Measurements from ENCODE around the gene PEAK1. TPM values are rescaled to one million over a fixed set of nuclear protein-coding genes. Genes with fewer than 3 reads are reported as not detected.

Gene PEAK1
- total RNA-seq, 2 donors from 2014 or later: 44.2 to 59.8 TPM

DNA sequence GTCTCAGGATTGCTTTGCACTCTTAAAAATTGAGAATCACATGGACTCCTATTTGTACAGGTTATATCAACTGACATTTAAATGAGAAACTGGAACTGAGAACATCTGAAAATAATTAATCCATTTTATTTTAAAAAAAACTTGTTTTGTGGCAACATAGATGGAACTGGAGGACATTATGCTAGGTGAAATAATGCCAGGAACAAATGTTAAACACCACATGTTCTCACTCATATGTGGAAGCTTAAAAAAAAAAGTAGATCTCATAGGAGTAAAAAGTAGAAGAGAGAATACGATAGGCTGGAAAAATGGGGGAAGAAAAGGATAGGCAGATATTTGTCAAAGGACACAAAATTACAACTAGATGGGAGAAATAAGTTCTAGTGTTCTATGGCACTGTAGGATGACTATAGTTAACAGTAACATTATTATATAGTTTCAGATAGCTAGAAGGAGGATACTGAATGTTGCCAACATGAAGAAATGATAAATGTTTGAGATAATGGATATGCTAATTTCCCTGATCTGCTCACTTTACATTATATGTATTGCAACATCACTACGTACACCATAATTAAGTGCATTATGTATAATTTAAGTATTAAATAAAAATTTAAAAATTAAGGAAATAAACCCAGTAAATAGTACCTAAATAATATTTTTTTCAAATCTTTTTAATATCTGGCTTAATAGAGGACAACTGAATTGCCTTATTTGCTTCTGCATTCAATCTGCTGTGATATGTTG lies 248.5 kb downstream of the PEAK1 start:
- TF ChIP-seq CTCF (IDR thresholded peaks at IDR 0.05): no peak
- Histone ChIP-seq H3K27ac (no peak overlapping the region), H3K4me1 (no peaks in the 10 kb centered on the region), H3K4me3 (no peak overlapping the region), H3K9me3 (no peaks in the 10 kb centered on the region), H3K36me3 (no peaks in the 10 kb centered on the region), H3K27me3 (no peaks in the 10 kb centered on the region)
- no peak for DNase-seq (ENCODE audit: low spot score)

DNA sequence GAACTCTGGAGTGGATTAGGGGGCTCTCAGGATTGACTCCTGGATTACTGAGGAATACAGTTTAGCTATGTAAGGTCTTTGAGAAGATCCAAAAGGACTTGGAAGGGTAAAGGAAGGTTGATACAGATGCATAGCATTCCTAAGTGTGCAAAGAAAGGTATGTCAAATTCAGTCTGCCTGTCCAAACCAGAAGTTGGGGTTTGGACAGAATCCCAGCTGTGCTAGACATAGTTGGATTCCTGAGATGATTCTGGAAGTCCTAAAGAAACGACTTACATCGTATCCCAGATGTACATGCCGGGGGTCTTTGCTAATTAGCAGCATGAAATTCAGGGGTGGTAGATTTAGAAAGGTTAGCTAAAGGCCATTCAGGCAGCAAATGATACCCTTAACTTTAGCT lies 251.3 kb downstream of the PEAK1 start:
- no peak for DNase-seq (ENCODE audit: low spot score)
- H3K27ac ChIP-seq: no peak overlapping the region
- no peak for TF ChIP-seq CTCF (IDR thresholded peaks at IDR 0.05)
- H3K4me3 ChIP-seq: no peak overlapping the region
- H3K4me1 ChIP-seq: no peaks in the 10 kb centered on the region
- no peaks in the 10 kb centered on the region for H3K9me3 ChIP-seq
- no peaks in the 10 kb centered on the region for H3K36me3 ChIP-seq
- H3K27me3 ChIP-seq: no peaks in the 10 kb centered on the region

DNA sequence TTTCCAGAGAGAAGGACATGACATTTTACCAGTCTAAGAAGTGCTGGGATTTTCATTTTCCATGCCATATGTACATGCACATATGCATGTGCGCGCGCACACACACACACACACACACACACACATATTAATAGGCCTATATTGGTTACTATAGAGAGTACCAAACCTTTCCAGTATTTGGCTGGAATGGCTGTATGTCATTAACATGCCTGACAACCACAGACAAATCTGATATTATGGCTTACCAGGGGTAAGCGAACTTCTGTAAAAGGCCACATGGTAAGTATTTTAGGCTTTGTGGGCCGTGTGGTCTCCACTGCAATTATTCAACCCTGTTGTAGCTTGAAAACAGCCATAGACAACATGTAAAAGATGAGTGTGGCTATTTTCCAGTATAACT lies 251.8 kb downstream of the PEAK1 start:
- H3K36me3 ChIP-seq: no peaks in the 10 kb centered on the region
- DNase-seq (ENCODE audit: low spot score): no peak
- no peaks in the 10 kb centered on the region for H3K27me3 ChIP-seq
- H3K27ac ChIP-seq: no peak overlapping the region
- no peaks in the 10 kb centered on the region for H3K9me3 ChIP-seq
- H3K4me1 ChIP-seq: no peaks in the 10 kb centered on the region
- TF ChIP-seq CTCF (IDR thresholded peaks at IDR 0.05): no peak
- H3K4me3 ChIP-seq: no peak overlapping the region

DNA sequence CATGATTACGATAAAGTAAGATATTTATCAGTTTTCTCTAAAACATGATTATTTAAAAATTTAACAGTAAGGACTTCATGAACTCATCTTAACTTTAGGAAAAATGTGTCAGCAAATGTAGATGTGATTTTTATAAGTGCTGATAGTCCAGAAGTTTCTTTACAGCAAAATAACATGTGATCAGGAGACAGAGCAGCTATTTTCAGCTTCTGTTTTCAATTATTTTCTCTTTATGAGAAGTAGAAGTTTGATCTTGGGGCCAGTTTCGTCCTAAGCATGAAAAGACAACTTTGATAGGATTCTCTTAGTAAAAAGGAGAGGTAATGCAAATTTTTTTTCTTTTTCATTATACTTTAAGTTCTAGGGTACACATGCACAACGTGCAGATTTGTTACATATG lies 252.5 kb downstream of the PEAK1 start:
- no peak for TF ChIP-seq CTCF (IDR thresholded peaks at IDR 0.05)
- H3K27ac ChIP-seq: no peak overlapping the region
- no peaks in the 10 kb centered on the region for H3K27me3 ChIP-seq

GRCh38 chr15:77163781-77164384 lies 256.0 kb downstream of the PEAK1 start:
- TF ChIP-seq CTCF (IDR thresholded peaks at IDR 0.05): no peak
- no peak for DNase-seq (ENCODE audit: low spot score)
- no peak overlapping the region for H3K4me3 ChIP-seq
- no peaks in the 10 kb centered on the region for H3K9me3 ChIP-seq
- H3K36me3 ChIP-seq: no peaks in the 10 kb centered on the region
- H3K27ac ChIP-seq: no peak overlapping the region
- H3K4me1 ChIP-seq: peaks cover 0 to 13% of the 10 kb centered on the region in 2 donors
- no peaks in the 10 kb centered on the region for H3K27me3 ChIP-seq

More for the DNA sequence above, 252.5 kb downstream of the PEAK1 start:
- Histone ChIP-seq H3K4me3 (no peak overlapping the region), H3K4me1 (no peaks in the 10 kb centered on the region), H3K36me3 (no peaks in the 10 kb centered on the region), H3K9me3 (no peaks in the 10 kb centered on the region)
- no peak for DNase-seq (ENCODE audit: low spot score)
